H1 (cell line): Measurements from ENCODE around the gene ZHX3. TPM values are rescaled to one million over a fixed set of nuclear protein-coding genes. Genes with fewer than 3 reads are reported as not detected.

Experiments used
- CTCF ChIA-PET: fragments of 300-600 bp; sonication (Branson Sonifier 250); formaldehyde crosslinking; loops from one replicate; lab custom pipeline; 2021; ENCODE audit not compliant: partially characterized antibody; lab: Charles Lee
- POLR2A ChIA-PET: fragments of 300-600 bp; sonication (Branson Sonifier 250); formaldehyde crosslinking; loops from one replicate; lab custom pipeline; 2021; ENCODE audit warnings: inconsistent platforms; ENCODE audit not compliant: partially characterized antibody; lab: Charles Lee
- DNase-seq, 2 experiments: peaks; one replicate each; pipeline versions ENCODE4 v3.0.0 to v3.0.0-alpha.2; 2010 to 2022; ENCODE audit warnings: low spot score in 2 of 2, low read depth in 1 of 2, mixed read lengths in 1 of 2
- FAIRE-seq: peaks from 2 replicates; lab custom pipeline; 2011; peaks lifted over from hg19 to GRCh38; lab: Jason Lieb, UNC
- H2AFZ ChIP-seq: 2 replicates; pipeline ENCODE4 v1.8.1; 2012; ENCODE audit warnings: low read length, inconsistent platforms
- H2AK5ac ChIP-seq: 2 replicates; pipeline ENCODE4 v1.6.1; 2013; ENCODE audit warnings: low read depth, low read length
- H2BK120ac ChIP-seq: replicated peaks from 2 replicates; pipeline ENCODE3; 2013; ENCODE audit warnings: low read depth, low read length, inconsistent platforms
- H2BK12ac ChIP-seq: 2 replicates; pipeline ENCODE4 v1.6.1; 2013; ENCODE audit warnings: low read depth, low read length
- H2BK15ac ChIP-seq: 2 replicates; pipeline ENCODE4 v1.6.1; 2013; ENCODE audit warnings: low read length
- H2BK20ac ChIP-seq: 2 replicates; pipeline ENCODE4 v1.6.1; 2013; ENCODE audit warnings: low read length
- H2BK5ac ChIP-seq: 2 replicates; pipeline ENCODE4 v1.6.1; 2013; ENCODE audit warnings: low read depth, low read length
- H3K14ac ChIP-seq: 2 replicates; pipeline ENCODE4 v1.6.1; 2013; ENCODE audit warnings: inconsistent platforms; ENCODE audit not compliant: insufficient read length
- H3K18ac ChIP-seq: 2 replicates; pipeline ENCODE4 v1.6.1; 2013; ENCODE audit warnings: low read length; ENCODE audit errors: extremely low read depth
- H3K23ac ChIP-seq: 2 replicates; pipeline ENCODE4 v1.6.1; 2013; ENCODE audit warnings: inconsistent platforms; ENCODE audit not compliant: insufficient read length
- H3K23me2 ChIP-seq: 2 replicates; pipeline ENCODE4 v1.6.1; 2013; ENCODE audit warnings: low read depth, low read length
- H3K27ac ChIP-seq: 2 replicates; pipeline ENCODE4 v1.6.1; 2011; ENCODE audit warnings: low read depth, low read length, inconsistent platforms
- H3K27me3 ChIP-seq, 4 experiments: replicated peaks in 1 of 4; 1 replicate in 1 of 4; 2 replicates in 3 of 4; pipeline versions ENCODE4 v1.6.1 to v1.8.1; 2011 to 2013; ENCODE audit warnings: low read length in 3 of 4, mild to moderate bottlenecking in 3 of 4, inconsistent platforms in 2 of 4, mixed read lengths in 2 of 4, moderate library complexity in 1 of 4; ENCODE audit not compliant: control insufficient read depth in 3 of 4, insufficient read depth in 3 of 4; ENCODE audit errors: extremely low read depth in 1 of 4
- H3K36me3 ChIP-seq, 4 experiments: 2 replicates each; pipeline versions ENCODE4 v1.6.1 to v1.8.1; 2011 to 2013; ENCODE audit warnings: mild to moderate bottlenecking in 4 of 4, low read length in 3 of 4, moderate library complexity in 2 of 4, control low read depth in 1 of 4, inconsistent platforms in 1 of 4; ENCODE audit not compliant: insufficient read depth in 4 of 4, control insufficient read depth in 2 of 4
- H3K4ac ChIP-seq: replicated peaks from 2 replicates; pipeline ENCODE3; 2013; ENCODE audit warnings: low read length, low read depth, mixed read lengths, inconsistent platforms; ENCODE audit not compliant: insufficient read length
- H3K4me1 ChIP-seq, 4 experiments: replicated peaks in 1 of 4; 1 replicate in 1 of 4; 2 replicates in 3 of 4; pipeline versions ENCODE4 v1.6.1 to v1.8.1; 2011 to 2013; ENCODE audit warnings: low read length in 3 of 4, inconsistent platforms in 2 of 4, mixed read lengths in 1 of 4; ENCODE audit not compliant: insufficient read depth in 4 of 4, control insufficient read depth in 3 of 4
- H3K4me2 ChIP-seq, 2 experiments: 2 replicates each; pipeline versions ENCODE4 v1.6.1 to v1.8.1; 2011 to 2013; ENCODE audit warnings: low read depth in 2 of 2, low read length in 2 of 2, control low read depth in 1 of 2, inconsistent platforms in 1 of 2, mild to moderate bottlenecking in 1 of 2; ENCODE audit not compliant: insufficient read depth in 1 of 2
- H3K4me3 ChIP-seq, 4 experiments: fragments of 200-600, 300-600 bp in 1 of 4; sonication (generic), shearing (Covaris generic), sonication (Bioruptor Twin) in 1 of 4; 2 replicates each; pipeline versions ENCODE4 v1.5.1 to v1.8.1; 2011 to 2016; ENCODE audit warnings: low read length in 4 of 4, low read depth in 3 of 4, control low read depth in 2 of 4, inconsistent platforms in 2 of 4, mild to moderate bottlenecking in 2 of 4, mixed read lengths in 1 of 4, moderate library complexity in 1 of 4; ENCODE audit not compliant: insufficient read depth in 2 of 4; ENCODE audit errors: extremely low read depth in 1 of 4
- H3K56ac ChIP-seq: replicated peaks from 2 replicates; pipeline ENCODE3; 2013; ENCODE audit warnings: low read depth, mild to moderate bottlenecking, mixed read lengths, low read length, inconsistent platforms; ENCODE audit not compliant: insufficient read length
- H3K79me1 ChIP-seq: 2 replicates; pipeline ENCODE4 v1.6.1; 2013; ENCODE audit warnings: low read depth, low read length, control low read depth
- H3K79me2 ChIP-seq, 2 experiments: 2 replicates each; pipeline versions ENCODE4 v1.6.1 to v1.8.1; 2012 to 2013; ENCODE audit warnings: low read length in 2 of 2, mild to moderate bottlenecking in 2 of 2, inconsistent platforms in 1 of 2; ENCODE audit not compliant: insufficient read depth in 2 of 2, control insufficient read depth in 1 of 2
- H3K9ac ChIP-seq, 4 experiments: replicated peaks in 1 of 4; 1 replicate in 1 of 4; 2 replicates in 3 of 4; pipeline versions ENCODE4 v1.6.1 to v1.8.1; 2011 to 2013; ENCODE audit warnings: low read depth in 3 of 4, low read length in 3 of 4, control low read depth in 2 of 4, mild to moderate bottlenecking in 2 of 4, moderate library complexity in 2 of 4, inconsistent platforms in 1 of 4; ENCODE audit errors: extremely low read depth in 1 of 4
- H3K9me3 ChIP-seq, 2 experiments: 2 replicates each; pipeline versions ENCODE4 v1.6.1 to v1.8.1; 2012 to 2013; ENCODE audit warnings: mild to moderate bottlenecking in 2 of 2, moderate library complexity in 2 of 2, control low read depth in 1 of 2, inconsistent platforms in 1 of 2, low read depth in 1 of 2, low read length in 1 of 2, mixed read lengths in 1 of 2; ENCODE audit not compliant: insufficient read depth in 2 of 2
- H4K20me1 ChIP-seq, 2 experiments: replicated peaks in 1 of 2; 2 replicates each; pipeline versions ENCODE3 to v1.8.1; 2011 to 2013; ENCODE audit warnings: inconsistent platforms in 2 of 2, low read length in 2 of 2, mild to moderate bottlenecking in 1 of 2; ENCODE audit not compliant: insufficient read depth in 2 of 2, control insufficient read depth in 1 of 2
- H4K5ac ChIP-seq: 2 replicates; pipeline ENCODE4 v1.6.1; 2013; ENCODE audit warnings: low read length, low read depth, mixed read lengths, inconsistent platforms; ENCODE audit not compliant: insufficient read length
- H4K8ac ChIP-seq: 2 replicates; pipeline ENCODE4 v1.8.0; 2013; ENCODE audit warnings: mild to moderate bottlenecking, moderate library complexity, low read length, inconsistent platforms; ENCODE audit not compliant: insufficient read depth; ENCODE audit errors: extremely low read depth
- H4K91ac ChIP-seq: replicated peaks from 2 replicates; pipeline ENCODE3; 2013; ENCODE audit warnings: low read length, mixed read lengths, inconsistent platforms; ENCODE audit not compliant: insufficient read length
- BCL11A ChIP-seq, 2 experiments: IDR thresholded peaks; one replicate each; pipeline ENCODE4 v1.6.1; 2011; ENCODE audit warnings: low read depth in 2 of 2, low read length in 2 of 2, mild to moderate bottlenecking in 2 of 2
- EGR1 ChIP-seq: IDR thresholded peaks from 2 replicates; pipeline ENCODE4 v1.6.1; 2011; ENCODE audit warnings: low read depth, low read length, borderline replicate concordance
- HDAC2 ChIP-seq, 2 experiments: fragments of 300-600 bp in 1 of 2; sonication (generic) in 1 of 2; IDR thresholded peaks; 2 replicates each; pipeline ENCODE4 v1.6.1; 2011 to 2012; ENCODE audit warnings: low read depth in 2 of 2, low read length in 2 of 2, mild to moderate bottlenecking in 2 of 2, moderate library complexity in 2 of 2, borderline replicate concordance in 1 of 2, inconsistent platforms in 1 of 2
- JUN ChIP-seq: IDR thresholded peaks from 2 replicates; pipeline ENCODE4 v1.6.1; 2011; ENCODE audit warnings: low read depth, mild to moderate bottlenecking, improper control_type of control experiment, low read length
- JUND ChIP-seq: IDR thresholded peaks from 2 replicates; pipeline ENCODE4 v1.6.1; 2011; ENCODE audit warnings: mild to moderate bottlenecking, improper control_type of control experiment, low read length
- KDM5A ChIP-seq: fragments of 200-600 bp; IDR thresholded peaks from 2 replicates; pipeline ENCODE4 v1.7.1; 2012; ENCODE audit warnings: mild to moderate bottlenecking, low read length, inconsistent platforms, mixed read lengths
- SIRT6 ChIP-seq: IDR thresholded peaks from one replicate; pipeline ENCODE4 v1.7.1; 2012; ENCODE audit warnings: low read length, inconsistent platforms
- SP2 ChIP-seq: IDR thresholded peaks from 2 replicates; pipeline ENCODE4 v1.6.1; 2012; ENCODE audit warnings: mild to moderate bottlenecking, low read length, inconsistent platforms
- SRF ChIP-seq: IDR thresholded peaks from 2 replicates; pipeline ENCODE4 v1.6.1; 2011; ENCODE audit warnings: mild to moderate bottlenecking, low read depth, low read length, moderate library complexity
- WGBS, 2 experiments: shearing (Covaris generic) in 1 of 2; methylation state at CpG; one replicate each; pipeline versions ENCODE4 v1.1.6 to v1.1.7; 2013 to 2015; ENCODE audit warnings: low lambda C conversion rate in 2 of 2, mixed read lengths in 2 of 2, inconsistent platforms in 1 of 2, low coverage in 1 of 2, missing lambda C conversion rate in 1 of 2; ENCODE audit not compliant: insufficient replicate concordance in 2 of 2, insufficient coverage in 1 of 2, insufficient read length in 1 of 2; ENCODE audit errors: extremely low coverage in 1 of 2, missing lambda C conversion rate in 1 of 2; 5-methylcytosine and 5-hydroxymethylcytosine counted together
- polyA plus RNA-seq, 7 experiments: library from polyadenylated mRNA; depleted of rRNA in 3 of 7; stranded (reverse) in 5 of 7; unstranded in 2 of 7; fragments of >200 nt in 5 of 7; fragments of 200-250 nt in 2 of 7; gene quantifications; 1 replicate in 5 of 7; 2 replicates in 1 of 7; 4 replicates in 1 of 7; pipeline versions ENCODE4 v1.2.1 to v1.2.3, GENCODE V29; 2011 to 2013; ENCODE audit warnings: missing spikeins in 2 of 7, mixed read lengths in 2 of 7
- total RNA-seq: library from RNA; stranded (reverse); fragmentation: NEBNext Ultra II Directional; extraction: Animal tissue kit (Norgen Biotek cat#: 25700); gene quantifications from 2 replicates; pipeline ENCODE4 v1.2.1, GENCODE V29; 2021
- TF ChIP-seq, protein P1 (sequence below), 3 experiments: IDR thresholded peaks; 1 replicate in 2 of 3; 2 replicates in 1 of 3; pipeline versions ENCODE4 v1.5.1 to v1.6.1; 2011; ENCODE audit warnings: low read length in 3 of 3, mild to moderate bottlenecking in 3 of 3, inconsistent platforms in 2 of 3, low read depth in 1 of 3, moderate library complexity in 1 of 3; ENCODE audit not compliant: insufficient read depth in 1 of 3; ENCODE audit errors: control extremely low read depth in 1 of 3
- TF ChIP-seq, protein P2 (sequence below): IDR thresholded peaks from 2 replicates; pipeline ENCODE4 v1.6.1; 2012; ENCODE audit warnings: inconsistent platforms

ZHX3 gene
- total and polyA plus RNA-seq, 2 of the 8 experiments (the other 6 are each of a cell fraction or from before 2014, with no cell fraction given) = 1.00 to 7.8 TPM

DNA sequence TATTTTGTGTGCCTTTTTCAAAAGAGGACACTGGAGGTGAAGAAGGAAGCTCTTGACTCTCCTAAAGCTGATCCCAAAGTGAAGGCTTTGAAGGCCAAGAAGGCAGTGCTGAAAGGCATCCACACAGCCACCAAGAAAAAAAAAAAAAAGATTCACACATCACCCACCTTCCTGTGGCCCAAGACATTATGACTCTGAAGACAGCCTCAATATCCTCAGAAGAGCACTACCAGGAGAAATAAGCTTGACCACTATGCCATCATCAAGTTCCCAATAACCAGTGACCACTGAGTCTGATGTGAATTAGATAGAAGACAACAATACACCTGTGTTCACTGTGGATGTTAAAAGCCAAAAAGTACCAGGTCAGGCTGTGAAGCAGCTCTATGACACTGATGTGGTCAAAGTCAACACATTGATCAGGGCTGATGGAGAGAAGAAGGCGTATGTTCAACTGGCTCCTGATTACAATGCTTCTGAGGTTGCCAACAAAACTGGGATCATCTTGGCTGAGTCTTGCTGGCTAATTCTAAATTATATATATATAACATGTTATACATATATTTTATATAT lies 120.8 kb downstream of the ZHX3 start:
- Histone ChIP-seq H3K14ac (no peak overlapping the region), H2AK5ac (no peak overlapping the region), H3K4me3 (no peak overlapping the region), H3K9ac (no peak overlapping the region), H2BK20ac (no peak overlapping the region), H2BK120ac (no peak overlapping the region), H3K79me1 (no peaks in the 10 kb centered on the region), H3K4me2 (no peak overlapping the region), H3K36me3 (no peaks in the 10 kb centered on the region), H3K4ac (no peak overlapping the region), H3K27ac (no peak overlapping the region), H2AFZ (no peak overlapping the region), H3K4me1 (no peaks in the 10 kb centered on the region), H3K27me3 (no peaks in the 10 kb centered on the region), H3K79me2 (no peaks in the 10 kb centered on the region), H3K56ac (no peak overlapping the region), H4K91ac (no peak overlapping the region), H4K5ac (no peak overlapping the region), H3K18ac (no peak overlapping the region), H2BK12ac (no peak overlapping the region), H4K20me1 (no peaks in the 10 kb centered on the region), H2BK5ac (no peak overlapping the region), H3K23me2 (no peaks in the 10 kb centered on the region), H2BK15ac (no peak overlapping the region), H3K9me3 (peaks cover 2% of the 10 kb centered on the region in 2 experiments; a peak in 2 of 4 replicates), H4K8ac (no peak overlapping the region), H3K23ac (no peak overlapping the region)
- POLR2A ChIA-PET = no interaction called here
- FAIRE-seq (no peak), DNase-seq (no peak)
- 87% methylated on average over 1 of the region's 1 CpG; no CpG with 5 or more reads in 1 of the 2 experiments for WGBS, 2 experiments
- CTCF ChIA-PET = interaction anchor here (0.6 kb wide), 1 partner anchor 18 kb away, joined by 3 read pairs; no protein-coding TSS in a partner anchor
- TF ChIP-seq, protein P1, sequence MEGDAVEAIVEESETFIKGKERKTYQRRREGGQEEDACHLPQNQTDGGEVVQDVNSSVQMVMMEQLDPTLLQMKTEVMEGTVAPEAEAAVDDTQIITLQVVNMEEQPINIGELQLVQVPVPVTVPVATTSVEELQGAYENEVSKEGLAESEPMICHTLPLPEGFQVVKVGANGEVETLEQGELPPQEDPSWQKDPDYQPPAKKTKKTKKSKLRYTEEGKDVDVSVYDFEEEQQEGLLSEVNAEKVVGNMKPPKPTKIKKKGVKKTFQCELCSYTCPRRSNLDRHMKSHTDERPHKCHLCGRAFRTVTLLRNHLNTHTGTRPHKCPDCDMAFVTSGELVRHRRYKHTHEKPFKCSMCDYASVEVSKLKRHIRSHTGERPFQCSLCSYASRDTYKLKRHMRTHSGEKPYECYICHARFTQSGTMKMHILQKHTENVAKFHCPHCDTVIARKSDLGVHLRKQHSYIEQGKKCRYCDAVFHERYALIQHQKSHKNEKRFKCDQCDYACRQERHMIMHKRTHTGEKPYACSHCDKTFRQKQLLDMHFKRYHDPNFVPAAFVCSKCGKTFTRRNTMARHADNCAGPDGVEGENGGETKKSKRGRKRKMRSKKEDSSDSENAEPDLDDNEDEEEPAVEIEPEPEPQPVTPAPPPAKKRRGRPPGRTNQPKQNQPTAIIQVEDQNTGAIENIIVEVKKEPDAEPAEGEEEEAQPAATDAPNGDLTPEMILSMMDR (IDR thresholded peaks at IDR 0.05; ENCODE audit: control extremely low read depth in 1 of 3, insufficient read depth in 1 of 3, low read depth in 1 of 3, low read length in 3 of 3) = no peak
- no peak for TF ChIP-seq SRF
- no peak for TF ChIP-seq JUND
- no peak for TF ChIP-seq EGR1
- TF ChIP-seq BCL11A (IDR thresholded peaks at IDR 0.05; ENCODE audit: low read depth in 2 of 2, low read length in 2 of 2) = no peak
- no peak for TF ChIP-seq SP2
- TF ChIP-seq, protein P2, sequence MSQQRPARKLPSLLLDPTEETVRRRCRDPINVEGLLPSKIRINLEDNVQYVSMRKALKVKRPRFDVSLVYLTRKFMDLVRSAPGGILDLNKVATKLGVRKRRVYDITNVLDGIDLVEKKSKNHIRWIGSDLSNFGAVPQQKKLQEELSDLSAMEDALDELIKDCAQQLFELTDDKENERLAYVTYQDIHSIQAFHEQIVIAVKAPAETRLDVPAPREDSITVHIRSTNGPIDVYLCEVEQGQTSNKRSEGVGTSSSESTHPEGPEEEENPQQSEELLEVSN = no peak
- TF ChIP-seq HDAC2 (IDR thresholded peaks at IDR 0.05; ENCODE audit: borderline replicate concordance in 1 of 2, low read depth in 2 of 2, low read length in 2 of 2) = no peak
- TF ChIP-seq KDM5A = no peak
- TF ChIP-seq JUN = no peak
- TF ChIP-seq SIRT6 = no peak
